ENCODE results near the gene KLHL29.

The KLHL29 gene

GRCh38 chr2:23601301-23601965 lies 216.5 kb downstream of the KLHL29 start:
- TF ChIP-seq EP300 (IDR thresholded peaks at IDR 0.05; ENCODE audit: borderline replicate concordance) (no peak), MAX (IDR thresholded peaks at IDR 0.05) (no peak), REST (IDR thresholded peaks at IDR 0.05; ENCODE audit: low read depth) (no peak), FOXM1 (IDR thresholded peaks at IDR 0.05; ENCODE audit: borderline replicate concordance, low read depth) (no peak), NFIC (IDR thresholded peaks at IDR 0.05) (no peak), TCF12 (IDR thresholded peaks at IDR 0.05; ENCODE audit: low read depth) (no peak), CEBPB (IDR thresholded peaks at IDR 0.05) (no peak), EGR1 (IDR thresholded peaks at IDR 0.05) (no peak), YY1 (IDR thresholded peaks at IDR 0.05; ENCODE audit: low read depth) (no peak)

- no peak for TF ChIP-seq RAD21 (IDR thresholded peaks at IDR 0.05; ENCODE audit: low read depth)
- no peak for TF ChIP-seq USF1 (IDR thresholded peaks at IDR 0.05)
- TF ChIP-seq EGR1 (IDR thresholded peaks at IDR 0.05), result no peak
- no peak for TF ChIP-seq FOXM1 (IDR thresholded peaks at IDR 0.05; ENCODE audit: borderline replicate concordance, low read depth)
- no peak for TF ChIP-seq TAF1 (IDR thresholded peaks at IDR 0.05; ENCODE audit: low read depth)
- TF ChIP-seq NFIC (IDR thresholded peaks at IDR 0.05), result no peak
- no peak for TF ChIP-seq TCF12 (IDR thresholded peaks at IDR 0.05; ENCODE audit: low read depth)
- no peak for TF ChIP-seq TEAD4 (IDR thresholded peaks at IDR 0.05)
- TF ChIP-seq EP300 (IDR thresholded peaks at IDR 0.05; ENCODE audit: borderline replicate concordance), result no peak
- TF ChIP-seq CREB1 (IDR thresholded peaks at IDR 0.05; ENCODE audit: low read depth), result no peak
- TF ChIP-seq YY1 (IDR thresholded peaks at IDR 0.05; ENCODE audit: low read depth), result no peak
- TF ChIP-seq MAX (IDR thresholded peaks at IDR 0.05), result no peak
- TF ChIP-seq ZBTB7A (IDR thresholded peaks at IDR 0.05; ENCODE audit: low read depth), result no peak
- no peak for TF ChIP-seq REST (IDR thresholded peaks at IDR 0.05; ENCODE audit: low read depth)
Measured at GRCh38 chr2:23602116-23602515, 217.1 kb downstream of the KLHL29 start.

- TF ChIP-seq CREB1 (IDR thresholded peaks at IDR 0.05; ENCODE audit: low read depth) (no peak), TCF12 (IDR thresholded peaks at IDR 0.05; ENCODE audit: low read depth) (no peak), RAD21 (IDR thresholded peaks at IDR 0.05; ENCODE audit: low read depth) (no peak), EGR1 (IDR thresholded peaks at IDR 0.05) (no peak), TAF1 (IDR thresholded peaks at IDR 0.05; ENCODE audit: low read depth) (no peak), MAX (IDR thresholded peaks at IDR 0.05) (no peak)
Measured at GRCh38 chr2:23603156-23603555, 218.2 kb downstream of the KLHL29 start.

GRCh38 chr2:23603581-23603980 lies 218.6 kb downstream of the KLHL29 start:
- TF ChIP-seq TCF12 (IDR thresholded peaks at IDR 0.05; ENCODE audit: low read depth), result no peak
- TF ChIP-seq USF1 (IDR thresholded peaks at IDR 0.05), result no peak
- TF ChIP-seq CEBPB (IDR thresholded peaks at IDR 0.05), result no peak

GRCh38 chr2:23604731-23605130 lies 219.8 kb downstream of the KLHL29 start:
- no peak for TF ChIP-seq EGR1 (IDR thresholded peaks at IDR 0.05)
- no peak for TF ChIP-seq EP300 (IDR thresholded peaks at IDR 0.05; ENCODE audit: borderline replicate concordance)
- no peak for TF ChIP-seq ZBTB7A (IDR thresholded peaks at IDR 0.05; ENCODE audit: low read depth)
- TF ChIP-seq TCF12 (IDR thresholded peaks at IDR 0.05; ENCODE audit: low read depth), result no peak
- TF ChIP-seq TEAD4 (IDR thresholded peaks at IDR 0.05), result no peak
- TF ChIP-seq YY1 (IDR thresholded peaks at IDR 0.05; ENCODE audit: low read depth), result no peak

GRCh38 chr2:23605236-23605635 lies 220.3 kb downstream of the KLHL29 start:
- no peak for TF ChIP-seq TEAD4 (IDR thresholded peaks at IDR 0.05)
- TF ChIP-seq ZBTB7A (IDR thresholded peaks at IDR 0.05; ENCODE audit: low read depth), result no peak
- no peak for TF ChIP-seq TCF12 (IDR thresholded peaks at IDR 0.05; ENCODE audit: low read depth)
- TF ChIP-seq YY1 (IDR thresholded peaks at IDR 0.05; ENCODE audit: low read depth), result no peak
- no peak for TF ChIP-seq EP300 (IDR thresholded peaks at IDR 0.05; ENCODE audit: borderline replicate concordance)
- no peak for TF ChIP-seq NFIC (IDR thresholded peaks at IDR 0.05)
- no peak for TF ChIP-seq CREB1 (IDR thresholded peaks at IDR 0.05; ENCODE audit: low read depth)
- no peak for TF ChIP-seq RAD21 (IDR thresholded peaks at IDR 0.05; ENCODE audit: low read depth)
- TF ChIP-seq MAX (IDR thresholded peaks at IDR 0.05), result no peak
- no peak for TF ChIP-seq FOXM1 (IDR thresholded peaks at IDR 0.05; ENCODE audit: borderline replicate concordance, low read depth)
- no peak for TF ChIP-seq TAF1 (IDR thresholded peaks at IDR 0.05; ENCODE audit: low read depth)
- no peak for TF ChIP-seq USF1 (IDR thresholded peaks at IDR 0.05)
- no peak for TF ChIP-seq CEBPB (IDR thresholded peaks at IDR 0.05)
- no peak for TF ChIP-seq EGR1 (IDR thresholded peaks at IDR 0.05)
- no peak for TF ChIP-seq REST (IDR thresholded peaks at IDR 0.05; ENCODE audit: low read depth)

Measured in Ishikawa (cell line).